ENCODE measurements around the gene NUP210L.
"Not testable (repeated sequence)": the region's sequence is repeated elsewhere in the genome, so short reads cannot be mapped to it uniquely, and the experiment has no call there.

Gene NUP210L

GRCh38 chr1:154104433-154105082 lies 50.3 kb downstream of the NUP210L start:
- in situ Hi-C loops (cut with HindIII; ENCODE audit: low sequenced_read_pairs): no loop called here

- in situ Hi-C loops (cut with HindIII; ENCODE audit: low sequenced_read_pairs): not testable (repeated sequence)
Observed at GRCh38 chr1:154100141-154100540, 54.7 kb downstream of the NUP210L start.

GRCh38 chr1:154097873-154098272 lies 57.0 kb downstream of the NUP210L start:
- in situ Hi-C loops (cut with HindIII; ENCODE audit: low sequenced_read_pairs): no loop called here

GRCh38 chr1:154095456-154096060 lies 59.3 kb downstream of the NUP210L start:
- in situ Hi-C loops (cut with HindIII; ENCODE audit: low sequenced_read_pairs): no loop called here

GRCh38 chr1:154094411-154094810 lies 60.5 kb downstream of the NUP210L start:
- in situ Hi-C loops (cut with HindIII; ENCODE audit: low sequenced_read_pairs): no loop called here

- in situ Hi-C loops (cut with HindIII; ENCODE audit: low sequenced_read_pairs): no loop called here
Observed at GRCh38 chr1:154093699-154094098, 61.2 kb downstream of the NUP210L start.

- in situ Hi-C loops (cut with HindIII; ENCODE audit: low sequenced_read_pairs): no loop called here
Observed at GRCh38 chr1:154091706-154092105, 63.2 kb downstream of the NUP210L start.

- in situ Hi-C loops (cut with HindIII; ENCODE audit: low sequenced_read_pairs): no loop called here
Observed at GRCh38 chr1:154087574-154087973, 67.3 kb downstream of the NUP210L start.

- in situ Hi-C loops (cut with HindIII; ENCODE audit: low sequenced_read_pairs): not testable (repeated sequence)
Observed at GRCh38 chr1:154083057-154083456, 71.8 kb downstream of the NUP210L start.

- in situ Hi-C loops (cut with HindIII; ENCODE audit: low sequenced_read_pairs): no loop called here
Observed at GRCh38 chr1:154081386-154082126, 73.3 kb downstream of the NUP210L start.

GRCh38 chr1:154076413-154076812 lies 78.5 kb downstream of the NUP210L start:
- in situ Hi-C loops (cut with HindIII; ENCODE audit: low sequenced_read_pairs): no loop called here

- in situ Hi-C loops (cut with HindIII; ENCODE audit: low sequenced_read_pairs): no loop called here
Observed at GRCh38 chr1:154075746-154076145, 79.1 kb downstream of the NUP210L start.

- in situ Hi-C loops (cut with HindIII; ENCODE audit: low sequenced_read_pairs): loop anchor here (5.0 kb wide), 1 partner anchor 75 kb away; no protein-coding TSS in a partner anchor
Observed at GRCh38 chr1:154062309-154062708, 92.6 kb downstream of the NUP210L start.

GRCh38 chr1:154047436-154047835 lies 107.4 kb downstream of the NUP210L start:
- in situ Hi-C loops (cut with HindIII; ENCODE audit: low sequenced_read_pairs): not testable (repeated sequence)

- in situ Hi-C loops (cut with HindIII; ENCODE audit: low sequenced_read_pairs): not testable (repeated sequence)
Observed at GRCh38 chr1:154033697-154034096, 121.2 kb downstream of the NUP210L start.

- in situ Hi-C loops (cut with HindIII; ENCODE audit: low sequenced_read_pairs): loop anchor here (5.0 kb wide), 1 partner anchor 117 kb away; no protein-coding TSS in a partner anchor
Observed at GRCh38 chr1:154019940-154020339, 134.9 kb downstream of the NUP210L start.

GRCh38 chr1:154019269-154019668 lies 135.6 kb downstream of the NUP210L start:
- in situ Hi-C loops (cut with HindIII; ENCODE audit: low sequenced_read_pairs): no loop called here

- in situ Hi-C loops (cut with HindIII; ENCODE audit: low sequenced_read_pairs): no loop called here
Observed at GRCh38 chr1:154014154-154014907, 140.5 kb downstream of the NUP210L start.

- in situ Hi-C loops (cut with HindIII; ENCODE audit: low sequenced_read_pairs): not testable (repeated sequence)
Observed at GRCh38 chr1:154012543-154012942, 142.3 kb downstream of the NUP210L start.

- in situ Hi-C loops (cut with HindIII; ENCODE audit: low sequenced_read_pairs): no loop called here
Observed at GRCh38 chr1:154012129-154012528, 142.7 kb downstream of the NUP210L start.

- in situ Hi-C loops (cut with HindIII; ENCODE audit: low sequenced_read_pairs): no loop called here
Observed at GRCh38 chr1:154006136-154006535, 148.7 kb downstream of the NUP210L start.
